Panc1 (cell line): ENCODE data around the gene STK32C. TPM values are rescaled to one million over a fixed set of nuclear protein-coding genes. Genes with fewer than 3 reads are reported as not detected.

Source experiments
- ATAC-seq: fragments of 200-7000 bp; cut with Tn5 transposase; 2 replicates; pipeline ENCODE4 v1.9.1; 2020; ENCODE audit warnings: mild to moderate bottlenecking, moderate library complexity
- BruUV-seq: library from RNA; stranded (reverse); fragments of 400-500 nt; replicated peaks from 2 replicates; lab custom pipeline; 2021; lab: Mats Ljungman, UMichigan
- CTCF ChIA-PET: fragments of 300-600 bp; sonication (Branson Sonifier 250); formaldehyde crosslinking; loops from one replicate; lab custom pipeline; 2022; ENCODE audit warnings: antibody characterized with exemption; lab: Charles Lee
- POLR2A ChIA-PET: fragments of 300-600 bp; sonication (Branson Sonifier 250); formaldehyde crosslinking; loops from one replicate; lab custom pipeline; 2022; ENCODE audit warnings: antibody characterized with exemption; lab: Charles Lee
- DNase-seq: peaks from one replicate; pipeline ENCODE4 v3.0.0-alpha.2; 2010; ENCODE audit warnings: low read depth, low spot score
- H3K27ac ChIP-seq: 2 replicates; pipeline ENCODE4 v1.5.1; 2011; ENCODE audit warnings: mild to moderate bottlenecking, low read length, inconsistent platforms
- H3K27me3 ChIP-seq: fragments of 200-500 bp; sonication (Bioruptor generic); 2 replicates; pipeline ENCODE4 v1.6.0; 2014; ENCODE audit warnings: low read length, inconsistent platforms; ENCODE audit not compliant: control insufficient read depth, insufficient read depth
- H3K36me3 ChIP-seq: fragments of 200-500 bp; sonication (Bioruptor generic); 2 replicates; pipeline ENCODE4 v1.5.1; 2014; ENCODE audit warnings: inconsistent platforms, mild to moderate bottlenecking, low read length, moderate library complexity; ENCODE audit not compliant: control insufficient read depth, insufficient read depth
- H3K4me1 ChIP-seq: 2 replicates; pipeline ENCODE4 v1.5.1; 2011; ENCODE audit warnings: inconsistent platforms, mild to moderate bottlenecking, low read length, moderate library complexity; ENCODE audit not compliant: control insufficient read depth, insufficient read depth
- H3K4me3 ChIP-seq, 2 experiments: 2 replicates each; pipeline ENCODE4 v1.5.1; 2011 to 2012; ENCODE audit warnings: low read depth in 2 of 2, low read length in 2 of 2, mild to moderate bottlenecking in 2 of 2, inconsistent platforms in 1 of 2, moderate library complexity in 1 of 2
- H3K9me3 ChIP-seq: fragments of 200-500 bp; sonication (Bioruptor generic); 2 replicates; pipeline ENCODE4 v1.5.1; 2014; ENCODE audit warnings: low read depth, mild to moderate bottlenecking, inconsistent platforms, low read length, moderate library complexity; ENCODE audit not compliant: control insufficient read depth, insufficient read depth
- CTCF ChIP-seq: fragments of 450-650 bp; IDR thresholded peaks from 2 replicates; pipeline ENCODE4 v1.5.1; 2017; ENCODE audit warnings: mild to moderate bottlenecking
- POLR2AphosphoS5 ChIP-seq: IDR thresholded peaks from 2 replicates; pipeline ENCODE4 v1.6.1; 2012; ENCODE audit warnings: mild to moderate bottlenecking, low read depth, low read length, moderate library complexity
- SIN3A ChIP-seq: IDR thresholded peaks from 2 replicates; pipeline ENCODE4 v1.6.1; 2012; ENCODE audit warnings: low read depth, mild to moderate bottlenecking, low read length, moderate library complexity, borderline replicate concordance; ENCODE audit not compliant: insufficient read depth
- TCF7L2 ChIP-seq: IDR thresholded peaks from 2 replicates; pipeline ENCODE4 v1.6.1; 2011; ENCODE audit warnings: mild to moderate bottlenecking, low read depth, low read length, inconsistent platforms
- in situ Hi-C: cut with HindIII; loops from 2 replicates; pipeline ENCODE4 v1.10.0; 2016; ENCODE audit warnings: low sequenced_read_pairs, low pct_unique_long_range_greater_than_20kb
- intact Hi-C: fragments of 100-400 bp; cut with micrococcal nuclease; formaldehyde crosslinking; loops from one replicate; pipeline ENCODE4 v1.10.0; 2022; ENCODE audit not compliant: unreplicated experiment
- total RNA-seq: library from RNA; stranded (reverse); gene quantifications from one replicate; pipeline ENCODE4 v1.2.1, GENCODE V29; 2021; ENCODE audit not compliant: unreplicated experiment
- TF ChIP-seq, protein P1 (sequence below), 2 experiments: IDR thresholded peaks; 2 replicates each; pipeline ENCODE4 v1.6.1; 2011 to 2012; ENCODE audit warnings: low read depth in 2 of 2, control low read depth in 1 of 2, low read length in 1 of 2, mild to moderate bottlenecking in 1 of 2, moderate library complexity in 1 of 2; ENCODE audit not compliant: insufficient read depth in 1 of 2

Gene STK32C
- total RNA-seq, 1 experiment from 2014 or later, result 53.7 TPM

DNA sequence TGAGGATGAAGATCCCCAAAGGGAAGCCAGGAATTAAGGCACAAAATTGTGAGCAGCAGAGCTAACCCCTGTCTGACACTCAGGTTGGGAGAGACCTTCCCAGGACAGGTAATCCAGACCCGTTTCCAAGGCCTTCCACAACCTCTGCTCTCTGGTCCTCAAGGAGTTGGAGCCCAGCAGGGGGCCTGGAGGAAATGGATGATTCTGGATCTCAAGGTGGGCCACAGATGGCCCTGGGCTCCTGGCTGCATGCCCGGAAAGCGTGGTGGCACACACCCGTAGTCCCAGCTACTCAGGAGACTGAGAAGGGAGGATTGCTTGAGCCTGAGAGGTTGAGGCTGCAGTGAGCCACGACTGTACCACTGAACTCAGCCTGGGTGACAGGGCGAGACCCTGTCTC is 78.7 kb downstream of the STK32C start:
- DNase-seq (no peak), ATAC-seq (no peak)
- ChIA-PET CTCF (no interaction called here), POLR2A (no interaction called here)
- H3K27me3 ChIP-seq, result no peaks in the 10 kb centered on the region
- TF ChIP-seq, protein P1, sequence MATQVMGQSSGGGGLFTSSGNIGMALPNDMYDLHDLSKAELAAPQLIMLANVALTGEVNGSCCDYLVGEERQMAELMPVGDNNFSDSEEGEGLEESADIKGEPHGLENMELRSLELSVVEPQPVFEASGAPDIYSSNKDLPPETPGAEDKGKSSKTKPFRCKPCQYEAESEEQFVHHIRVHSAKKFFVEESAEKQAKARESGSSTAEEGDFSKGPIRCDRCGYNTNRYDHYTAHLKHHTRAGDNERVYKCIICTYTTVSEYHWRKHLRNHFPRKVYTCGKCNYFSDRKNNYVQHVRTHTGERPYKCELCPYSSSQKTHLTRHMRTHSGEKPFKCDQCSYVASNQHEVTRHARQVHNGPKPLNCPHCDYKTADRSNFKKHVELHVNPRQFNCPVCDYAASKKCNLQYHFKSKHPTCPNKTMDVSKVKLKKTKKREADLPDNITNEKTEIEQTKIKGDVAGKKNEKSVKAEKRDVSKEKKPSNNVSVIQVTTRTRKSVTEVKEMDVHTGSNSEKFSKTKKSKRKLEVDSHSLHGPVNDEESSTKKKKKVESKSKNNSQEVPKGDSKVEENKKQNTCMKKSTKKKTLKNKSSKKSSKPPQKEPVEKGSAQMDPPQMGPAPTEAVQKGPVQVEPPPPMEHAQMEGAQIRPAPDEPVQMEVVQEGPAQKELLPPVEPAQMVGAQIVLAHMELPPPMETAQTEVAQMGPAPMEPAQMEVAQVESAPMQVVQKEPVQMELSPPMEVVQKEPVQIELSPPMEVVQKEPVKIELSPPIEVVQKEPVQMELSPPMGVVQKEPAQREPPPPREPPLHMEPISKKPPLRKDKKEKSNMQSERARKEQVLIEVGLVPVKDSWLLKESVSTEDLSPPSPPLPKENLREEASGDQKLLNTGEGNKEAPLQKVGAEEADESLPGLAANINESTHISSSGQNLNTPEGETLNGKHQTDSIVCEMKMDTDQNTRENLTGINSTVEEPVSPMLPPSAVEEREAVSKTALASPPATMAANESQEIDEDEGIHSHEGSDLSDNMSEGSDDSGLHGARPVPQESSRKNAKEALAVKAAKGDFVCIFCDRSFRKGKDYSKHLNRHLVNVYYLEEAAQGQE (IDR thresholded peaks at IDR 0.05; ENCODE audit: insufficient read depth in 1 of 2, low read depth in 2 of 2, low read length in 1 of 2), result no peak
- TF ChIP-seq TCF7L2 (no peak), POLR2AphosphoS5 (no peak), SIN3A (no peak), CTCF (no peak)
- no peaks in the 10 kb centered on the region; the same call in 1 of the 2 replicates for H3K4me1 ChIP-seq
- in situ Hi-C loops (no loop called here), intact Hi-C loops (no loop called here)
- H3K4me3 ChIP-seq, result no peak overlapping the region
- H3K9me3 ChIP-seq, result no peaks in the 10 kb centered on the region
- no peaks in the 10 kb centered on the region for H3K36me3 ChIP-seq
- BruUV-seq, result no TSS peak
- H3K27ac ChIP-seq, result no peak overlapping the region

DNA sequence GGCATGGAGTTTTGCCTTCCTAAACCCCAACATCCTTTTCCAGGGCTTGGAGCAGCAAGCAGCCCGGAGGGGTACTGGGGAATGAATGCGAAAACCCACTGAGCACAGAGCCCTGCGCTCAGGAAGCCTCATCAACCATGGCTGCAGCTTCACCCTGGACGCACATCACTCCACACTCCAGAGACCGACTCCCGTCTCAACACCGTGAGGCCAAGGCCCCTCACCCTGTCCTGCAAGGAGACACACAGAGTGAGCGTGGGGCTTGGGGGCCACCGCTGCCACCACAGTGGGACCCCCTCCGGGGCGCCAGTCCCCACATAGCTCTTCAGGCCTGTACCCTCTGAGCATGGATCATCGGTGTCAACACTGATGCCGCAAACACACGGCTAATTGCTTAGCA is 79.1 kb downstream of the STK32C start:
- intact Hi-C loops (no loop called here), in situ Hi-C loops (no loop called here)
- no peaks in the 10 kb centered on the region for H3K36me3 ChIP-seq
- no TSS peak for BruUV-seq
- POLR2A ChIA-PET, result no interaction called here
- no peak for DNase-seq
- TF ChIP-seq, protein P1 (IDR thresholded peaks at IDR 0.05; ENCODE audit: insufficient read depth in 1 of 2, low read depth in 2 of 2, low read length in 1 of 2), result no peak
- TF ChIP-seq SIN3A (no peak), POLR2AphosphoS5 (no peak), TCF7L2 (no peak), CTCF (no peak)
- H3K27ac ChIP-seq, result no peak overlapping the region
- H3K4me3 ChIP-seq, result no peak overlapping the region
- peaks cover under 1% of the 10 kb centered on the region for H3K4me1 ChIP-seq
- no peaks in the 10 kb centered on the region for H3K27me3 ChIP-seq
- no peak for ATAC-seq
- H3K9me3 ChIP-seq, result no peaks in the 10 kb centered on the region
- CTCF ChIA-PET, result no interaction called here
